Effector CD4-positive, alpha-beta T cell (primary cell): ENCODE measurements around the gene NPIPB6. TPM values are rescaled to one million over a fixed set of nuclear protein-coding genes. Genes with fewer than 3 reads are reported as not detected.
"Not testable (repeated sequence)": the region's sequence is repeated elsewhere in the genome, so short reads cannot be mapped to it uniquely, and the experiment has no call there.

ENCODE experiments used
- DNase-seq: peaks from one replicate; pipeline ENCODE4 v3.0.0-alpha.2; 2020
- total RNA-seq: gene quantifications from one replicate; lab custom pipeline; 2026; lab: John Stamatoyannopoulos, UW

The NPIPB6 gene
- not detected for total RNA-seq

- DNase-seq = not testable (repeated sequence)
Measured at GRCh38 chr16:28363408-28363807, at the start of gene NPIPB6. Gene NPIPB6 (minus strand): TSS chr16:28363508. CDS start chr16:28362822, 686 bp downstream.

- DNase-seq = not testable (repeated sequence)
Measured at GRCh38 chr16:28403220-28404072, 40.1 kb upstream of the NPIPB6 start, which contains the start of gene EIF3CL. Gene EIF3CL (minus strand): TSS chr16:28403841. CDS start chr16:28403618, 223 bp downstream.

- DNase-seq = not testable (repeated sequence)
Measured at GRCh38 chr16:28392054-28392453, 28.7 kb upstream of the NPIPB6 start.

- DNase-seq = not testable (repeated sequence)
Measured at GRCh38 chr16:28382177-28382867, 19.0 kb upstream of the NPIPB6 start.

- DNase-seq = not testable (repeated sequence)
Measured at GRCh38 chr16:28377822-28378221, 14.5 kb upstream of the NPIPB6 start.

GRCh38 chr16:28377108-28377625 lies 13.9 kb upstream of the NPIPB6 start:
- DNase-seq = not testable (repeated sequence)

- not testable (repeated sequence) for DNase-seq
Measured at GRCh38 chr16:28375115-28375514, 11.8 kb upstream of the NPIPB6 start.

GRCh38 chr16:28374281-28374680 lies 11.0 kb upstream of the NPIPB6 start:
- not testable (repeated sequence) for DNase-seq

- not testable (repeated sequence) for DNase-seq
Measured at GRCh38 chr16:28367926-28368325, 4.6 kb upstream of the NPIPB6 start.

GRCh38 chr16:28364268-28365173 lies 1.2 kb upstream of the NPIPB6 start:
- not testable (repeated sequence) for DNase-seq

GRCh38 chr16:28362600-28362999 lies 708 bp downstream of the NPIPB6 start:
- not testable (repeated sequence) for DNase-seq

- not testable (repeated sequence) for DNase-seq
Measured at GRCh38 chr16:28338230-28338629, 25.1 kb downstream of the NPIPB6 start.

- not testable (repeated sequence) for DNase-seq
Measured at GRCh38 chr16:28336940-28337710, 26.2 kb downstream of the NPIPB6 start.

- not testable (repeated sequence) for DNase-seq
Measured at GRCh38 chr16:28335678-28336077, 27.6 kb downstream of the NPIPB6 start.

GRCh38 chr16:28332632-28333031 lies 30.7 kb downstream of the NPIPB6 start:
- DNase-seq = not testable (repeated sequence)

- not testable (repeated sequence) for DNase-seq
Measured at GRCh38 chr16:28330981-28331380, 32.3 kb downstream of the NPIPB6 start.

- DNase-seq = not testable (repeated sequence)
Measured at GRCh38 chr16:28330232-28330631, 33.1 kb downstream of the NPIPB6 start.

- DNase-seq = peak; percentile 53
Measured at GRCh38 chr16:28326881-28327610, 36.3 kb downstream of the NPIPB6 start.

- DNase-seq = no peak
Measured at GRCh38 chr16:28324887-28325279, 38.4 kb downstream of the NPIPB6 start.

- no peak for DNase-seq
Measured at GRCh38 chr16:28324235-28324886, 38.9 kb downstream of the NPIPB6 start.
